Calu3 (cell line): ENCODE measurements around the gene M1AP. TPM values are rescaled to one million over a fixed set of nuclear protein-coding genes. Genes with fewer than 3 reads are reported as not detected.

Experiments used
- BruUV-seq: library from RNA; stranded (reverse); fragments of 400-500 nt; replicated peaks from 2 replicates; lab custom pipeline; 2021; lab: Mats Ljungman, UMichigan
- CTCF ChIA-PET: fragments of 300-600 bp; sonication (Branson Sonifier 250); formaldehyde crosslinking; loops from one replicate; lab custom pipeline; 2022; ENCODE audit warnings: antibody characterized with exemption; lab: Charles Lee
- DNase-seq: peaks from one replicate; pipeline ENCODE4 v3.0.0; 2022
- H3K27ac Mint-ChIP-seq: one replicate; pipeline ENCODE4 v1.8.0; 2022; ENCODE audit warnings: mixed read lengths; ENCODE audit not compliant: unreplicated experiment
- H3K27me3 Mint-ChIP-seq: one replicate; pipeline ENCODE4 v1.8.0; 2022; ENCODE audit warnings: mixed read lengths; ENCODE audit not compliant: unreplicated experiment
- H3K36me3 Mint-ChIP-seq: one replicate; pipeline ENCODE4 v1.8.0; 2022; ENCODE audit warnings: mild to moderate bottlenecking, moderate library complexity, mixed read lengths; ENCODE audit not compliant: insufficient read depth, unreplicated experiment
- H3K4me1 Mint-ChIP-seq: one replicate; pipeline ENCODE4 v1.8.0; 2022; ENCODE audit warnings: mild to moderate bottlenecking, low read depth, mixed read lengths; ENCODE audit not compliant: unreplicated experiment
- H3K4me3 Mint-ChIP-seq: one replicate; pipeline ENCODE4 v1.8.0; 2022; ENCODE audit warnings: mild to moderate bottlenecking, low read depth, moderate library complexity, mixed read lengths; ENCODE audit not compliant: unreplicated experiment
- H3K9me3 Mint-ChIP-seq: one replicate; pipeline ENCODE4 v1.8.0; 2022; ENCODE audit warnings: low read depth, mixed read lengths; ENCODE audit not compliant: unreplicated experiment
- intact Hi-C: fragments of 100-400 bp; cut with micrococcal nuclease; formaldehyde crosslinking; loops from one replicate; pipeline ENCODE4 v1.10.0; 2022; ENCODE audit not compliant: unreplicated experiment
- total RNA-seq: library from RNA; stranded (reverse); gene quantifications from 2 replicates; pipeline ENCODE4 v1.2.3, GENCODE V29; 2022
- TF ChIP-seq, protein P1 (sequence below): fragments of 200-600 bp; IDR thresholded peaks from one replicate; pipeline ENCODE4 v1.8.0; 2022; ENCODE audit warnings: antibody characterized with exemption; ENCODE audit not compliant: unreplicated experiment

M1AP gene
- total RNA-seq, 1 experiment from 2014 or later = not detected

DNA sequence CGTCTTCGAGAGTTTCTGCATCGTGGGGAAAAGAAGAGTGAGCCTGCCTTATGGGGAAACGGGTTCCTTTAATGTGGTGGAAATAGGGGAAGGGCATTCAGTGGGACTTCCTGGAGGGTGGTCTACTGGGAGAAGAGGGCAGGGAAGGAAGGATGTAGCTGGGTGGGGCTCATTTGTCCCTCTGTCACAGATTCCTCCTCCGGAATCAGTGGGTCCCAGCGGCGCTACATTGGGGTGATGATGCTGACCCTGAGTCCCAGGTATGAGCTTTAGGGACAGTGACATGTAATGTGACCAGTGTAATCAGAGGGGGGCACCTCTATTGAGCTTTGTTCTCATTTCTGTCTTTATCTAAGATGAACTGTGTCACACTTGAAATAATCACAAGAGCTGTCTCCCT is 116.5 kb downstream of the M1AP start:
- CTCF ChIA-PET = interaction anchor here (0.7 to 1.9 kb wide), 5 partner anchors 17 to 73 kb away, joined by 3 to 11 read pairs (median 5); partner anchors contain the start of genes CCDC142, TLX2, TTC31 and WBP1
- Mint-ChIP-seq H3K4me3 (no peak overlapping the region), H3K36me3 (peaks cover 40% of the 10 kb centered on the region), H3K27me3 (peaks cover 12% of the 10 kb centered on the region), H3K27ac (no peak overlapping the region), H3K9me3 (no peaks in the 10 kb centered on the region), H3K4me1 (peaks cover 28% of the 10 kb centered on the region)
- no TSS peak for BruUV-seq
- intact Hi-C loops = loop anchor here (1.0 to 10.0 kb wide), 2 partner anchors 48 to 197 kb away; partner anchors contain the start of gene TTC31
- DNase-seq = no peak
- TF ChIP-seq, protein P1, sequence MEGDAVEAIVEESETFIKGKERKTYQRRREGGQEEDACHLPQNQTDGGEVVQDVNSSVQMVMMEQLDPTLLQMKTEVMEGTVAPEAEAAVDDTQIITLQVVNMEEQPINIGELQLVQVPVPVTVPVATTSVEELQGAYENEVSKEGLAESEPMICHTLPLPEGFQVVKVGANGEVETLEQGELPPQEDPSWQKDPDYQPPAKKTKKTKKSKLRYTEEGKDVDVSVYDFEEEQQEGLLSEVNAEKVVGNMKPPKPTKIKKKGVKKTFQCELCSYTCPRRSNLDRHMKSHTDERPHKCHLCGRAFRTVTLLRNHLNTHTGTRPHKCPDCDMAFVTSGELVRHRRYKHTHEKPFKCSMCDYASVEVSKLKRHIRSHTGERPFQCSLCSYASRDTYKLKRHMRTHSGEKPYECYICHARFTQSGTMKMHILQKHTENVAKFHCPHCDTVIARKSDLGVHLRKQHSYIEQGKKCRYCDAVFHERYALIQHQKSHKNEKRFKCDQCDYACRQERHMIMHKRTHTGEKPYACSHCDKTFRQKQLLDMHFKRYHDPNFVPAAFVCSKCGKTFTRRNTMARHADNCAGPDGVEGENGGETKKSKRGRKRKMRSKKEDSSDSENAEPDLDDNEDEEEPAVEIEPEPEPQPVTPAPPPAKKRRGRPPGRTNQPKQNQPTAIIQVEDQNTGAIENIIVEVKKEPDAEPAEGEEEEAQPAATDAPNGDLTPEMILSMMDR = no peak

GRCh38 chr2:74530239-74531187 is 117.6 kb downstream of the M1AP start:
- H3K27me3 Mint-ChIP-seq = peaks cover under 1% of the 10 kb centered on the region
- intact Hi-C loops = loop anchor here (10.0 kb wide), 1 partner anchor 196 kb away; no protein-coding TSS in a partner anchor
- TF ChIP-seq, protein P1 = no peak
- no peak for DNase-seq
- H3K4me3 Mint-ChIP-seq = peak overlapping the region; percentile 95
- peaks cover 46% of the 10 kb centered on the region for H3K36me3 Mint-ChIP-seq
- no peaks in the 10 kb centered on the region for H3K9me3 Mint-ChIP-seq
- H3K4me1 Mint-ChIP-seq = peaks cover 28% of the 10 kb centered on the region
- CTCF ChIA-PET = interaction anchor here (1.0 to 1.9 kb wide), 4 partner anchors 16 to 196 kb away, joined by 3 to 11 read pairs (median 3); partner anchors contain the start of genes CCDC142, TLX2 and TTC31
- no peak overlapping the region for H3K27ac Mint-ChIP-seq
- BruUV-seq = no TSS peak

- H3K4me1 Mint-ChIP-seq = peaks cover 28% of the 10 kb centered on the region
- CTCF ChIA-PET = interaction anchor here (0.5 to 1.3 kb wide), 4 partner anchors 23 to 195 kb away, joined by 3 read pairs; no protein-coding TSS in a partner anchor
- H3K27me3 Mint-ChIP-seq = no peaks in the 10 kb centered on the region
- peak within 1 kb of the TSS; percentile 95 for H3K4me3 Mint-ChIP-seq
- intact Hi-C loops = loop anchor here (2.0 to 10.0 kb wide), 2 partner anchors 23 to 195 kb away; partner anchors contain the start of gene PCGF1
- no TSS peak for BruUV-seq
- peak; percentile 98 for DNase-seq
- TF ChIP-seq, protein P1 = no peak
- peaks cover 46% of the 10 kb centered on the region for H3K36me3 Mint-ChIP-seq
- no peaks in the 10 kb centered on the region for H3K9me3 Mint-ChIP-seq
- H3K27ac Mint-ChIP-seq = peak within 1 kb of the TSS; percentile 93
Observed at GRCh38 chr2:74529357-74530238, 118.5 kb downstream of the M1AP start, which contains the start of the genes AUP1 and HTRA2. TSS of gene AUP1 (minus strand) at chr2:74529706. CDS start at chr2:74529629, 77 bp downstream. TSS of gene HTRA2 (plus strand) at chr2:74529933. CDS start at chr2:74530007, 74 bp downstream.
